Bronchial epithelial cell (primary cell): Measurements from ENCODE around the gene SENP7. TPM values are rescaled to one million over a fixed set of nuclear protein-coding genes. Genes with fewer than 3 reads are reported as not detected.

Experiments
- DNase-seq: peaks from one replicate; pipeline ENCODE4 v3.0.0-alpha.2; 2010; ENCODE audit warnings: low read depth
- FAIRE-seq: peaks from 2 replicates; lab custom pipeline; 2011; peaks lifted over from hg19 to GRCh38; lab: Jason Lieb, UNC
- H3K27me3 ChIP-seq: 2 replicates; pipeline ENCODE4 v1.5.1; 2011; ENCODE audit warnings: low read length; ENCODE audit not compliant: control insufficient read depth, insufficient read depth
- H3K36me3 ChIP-seq: 2 replicates; pipeline ENCODE4 v1.5.1; 2011; ENCODE audit warnings: low read length; ENCODE audit not compliant: control insufficient read depth, insufficient read depth
- H3K4me3 ChIP-seq: 2 replicates; pipeline ENCODE4 v1.5.1; 2011; ENCODE audit warnings: mild to moderate bottlenecking, low read depth, low read length, control low read depth
- total RNA-seq: library from RNA; depleted of rRNA; stranded (reverse); fragments of >200 nt; gene quantifications from 2 replicates; pipeline ENCODE4 v1.2.1, GENCODE V29; 2014
- TF ChIP-seq, protein P1 (sequence below): IDR thresholded peaks from 2 replicates; pipeline ENCODE4 v1.5.1; 2011; ENCODE audit warnings: mild to moderate bottlenecking, moderate library complexity, low read length, control low read depth, inconsistent platforms; ENCODE audit not compliant: insufficient read depth, severe bottlenecking

Gene SENP7
- total RNA-seq, 1 donor from 2014 or later: 5.8 TPM

DNA sequence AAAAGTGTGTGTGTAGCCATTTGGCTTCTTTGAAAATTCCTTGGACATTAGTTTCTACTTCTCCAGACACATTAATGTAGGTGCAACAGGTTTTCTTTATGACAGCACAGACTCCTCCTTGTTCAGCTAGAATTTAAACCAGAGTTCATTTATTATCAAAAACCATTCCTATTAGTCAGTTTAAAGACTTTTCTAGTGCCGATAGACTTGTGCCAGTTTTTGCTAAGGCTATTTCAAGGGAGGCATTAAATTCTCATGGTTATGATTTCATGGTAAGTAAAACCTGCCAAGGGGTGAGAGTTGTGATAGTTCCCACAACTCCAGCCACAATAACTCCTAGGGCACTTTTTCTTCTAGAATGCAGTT, 20.6 kb upstream of the SENP7 start:
- H3K27me3 ChIP-seq: no peaks in the 10 kb centered on the region
- H3K4me3 ChIP-seq: no peak overlapping the region
- H3K36me3 ChIP-seq: no peaks in the 10 kb centered on the region
- FAIRE-seq (no peak), DNase-seq (no peak)
- TF ChIP-seq, protein P1, sequence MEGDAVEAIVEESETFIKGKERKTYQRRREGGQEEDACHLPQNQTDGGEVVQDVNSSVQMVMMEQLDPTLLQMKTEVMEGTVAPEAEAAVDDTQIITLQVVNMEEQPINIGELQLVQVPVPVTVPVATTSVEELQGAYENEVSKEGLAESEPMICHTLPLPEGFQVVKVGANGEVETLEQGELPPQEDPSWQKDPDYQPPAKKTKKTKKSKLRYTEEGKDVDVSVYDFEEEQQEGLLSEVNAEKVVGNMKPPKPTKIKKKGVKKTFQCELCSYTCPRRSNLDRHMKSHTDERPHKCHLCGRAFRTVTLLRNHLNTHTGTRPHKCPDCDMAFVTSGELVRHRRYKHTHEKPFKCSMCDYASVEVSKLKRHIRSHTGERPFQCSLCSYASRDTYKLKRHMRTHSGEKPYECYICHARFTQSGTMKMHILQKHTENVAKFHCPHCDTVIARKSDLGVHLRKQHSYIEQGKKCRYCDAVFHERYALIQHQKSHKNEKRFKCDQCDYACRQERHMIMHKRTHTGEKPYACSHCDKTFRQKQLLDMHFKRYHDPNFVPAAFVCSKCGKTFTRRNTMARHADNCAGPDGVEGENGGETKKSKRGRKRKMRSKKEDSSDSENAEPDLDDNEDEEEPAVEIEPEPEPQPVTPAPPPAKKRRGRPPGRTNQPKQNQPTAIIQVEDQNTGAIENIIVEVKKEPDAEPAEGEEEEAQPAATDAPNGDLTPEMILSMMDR: no peak

DNA sequence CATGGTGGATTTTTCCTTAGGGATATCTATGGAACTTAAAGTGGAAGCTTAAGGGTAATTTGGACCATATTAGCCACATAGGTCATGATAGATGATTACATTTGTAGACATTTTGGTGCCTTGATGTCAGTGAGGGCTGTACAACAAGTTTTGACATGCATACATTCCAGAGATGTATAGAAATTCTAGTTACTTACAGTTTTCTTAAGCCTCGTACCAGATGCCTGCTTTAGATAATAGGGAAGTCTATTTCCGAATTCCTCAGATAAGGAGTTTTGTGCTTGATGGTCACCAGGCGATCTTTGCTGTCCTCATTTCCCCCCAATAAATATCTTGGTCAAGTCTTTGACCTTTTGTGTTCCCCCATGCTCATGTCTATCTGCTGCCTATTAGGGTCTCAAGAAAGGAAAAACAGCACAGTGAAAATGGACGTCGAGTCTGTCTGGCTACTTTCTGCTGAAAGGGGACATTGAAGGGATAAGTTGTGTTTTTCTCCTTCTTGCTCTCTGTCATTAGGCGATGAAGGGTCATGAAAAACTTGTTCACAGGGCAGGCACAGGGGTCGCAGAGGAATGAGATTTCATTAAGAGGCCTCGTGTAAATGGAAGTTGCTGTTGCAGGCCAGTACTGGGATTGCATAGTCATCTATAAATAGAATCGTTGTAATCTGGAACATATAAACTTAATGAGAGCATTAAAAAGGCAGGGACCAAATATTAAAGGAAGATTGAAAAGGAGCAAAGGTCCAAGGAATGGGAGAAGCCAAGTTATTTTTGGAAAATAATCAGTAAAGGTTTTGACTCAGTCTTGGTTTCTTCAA, 20.0 kb upstream of the SENP7 start:
- no peaks in the 10 kb centered on the region for H3K27me3 ChIP-seq
- TF ChIP-seq, protein P1: no peak
- DNase-seq (peak; percentile 82), FAIRE-seq (no peak)
- no peaks in the 10 kb centered on the region for H3K36me3 ChIP-seq
- H3K4me3 ChIP-seq: no peak overlapping the region

DNA sequence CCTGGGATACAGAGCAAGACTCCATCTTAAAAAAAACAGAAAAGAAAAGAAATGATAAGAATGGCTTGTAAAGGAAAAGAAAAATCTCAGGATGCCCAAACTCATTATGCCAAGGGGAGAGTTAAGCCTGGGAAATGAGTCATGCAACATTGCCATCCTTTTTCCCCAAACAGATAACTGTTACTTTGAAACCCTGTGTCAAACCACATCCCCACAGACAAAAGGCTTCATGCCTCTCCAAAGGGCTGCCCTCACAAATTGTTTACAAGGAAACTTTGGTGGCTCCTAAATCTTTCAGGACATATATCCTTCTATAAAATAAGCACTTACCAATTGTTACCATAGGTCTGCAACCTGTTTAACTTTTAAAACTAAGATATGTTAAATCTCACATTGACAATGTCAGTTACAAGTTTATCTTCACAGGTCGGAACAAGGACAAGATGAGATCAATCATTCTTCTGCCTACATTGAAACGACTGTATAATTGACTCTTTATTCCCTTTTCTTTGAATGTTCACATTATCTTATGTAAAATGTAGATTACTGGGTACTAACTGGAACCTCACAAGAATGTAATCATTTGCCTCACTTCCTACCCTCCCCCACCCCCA, 18.6 kb upstream of the SENP7 start:
- Histone ChIP-seq H3K27me3 (no peaks in the 10 kb centered on the region), H3K36me3 (no peaks in the 10 kb centered on the region), H3K4me3 (no peak overlapping the region)
- TF ChIP-seq, protein P1: no peak
- no peak for DNase-seq
- no peak for FAIRE-seq

DNA sequence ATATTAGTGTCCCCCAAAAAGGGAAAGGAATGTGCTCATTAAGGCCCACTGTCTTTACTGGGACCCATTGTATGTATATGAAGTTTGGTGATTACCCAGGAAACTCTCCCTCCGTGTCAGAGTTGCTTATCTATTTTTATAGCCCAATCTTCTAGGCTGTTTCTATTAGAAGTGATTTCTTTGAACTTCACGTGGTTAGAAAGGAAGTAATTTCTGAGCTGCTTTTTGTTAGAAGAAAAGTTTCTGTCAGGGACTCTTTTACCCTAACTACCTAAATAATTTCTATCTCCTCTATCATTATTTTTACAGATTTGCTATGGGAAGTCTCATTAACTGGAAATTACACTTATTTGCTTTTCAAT, 17.7 kb upstream of the SENP7 start:
- TF ChIP-seq, protein P1: no peak
- FAIRE-seq (no peak), DNase-seq (no peak)
- H3K36me3 ChIP-seq: no peaks in the 10 kb centered on the region
- no peak overlapping the region for H3K4me3 ChIP-seq
- no peaks in the 10 kb centered on the region for H3K27me3 ChIP-seq

DNA sequence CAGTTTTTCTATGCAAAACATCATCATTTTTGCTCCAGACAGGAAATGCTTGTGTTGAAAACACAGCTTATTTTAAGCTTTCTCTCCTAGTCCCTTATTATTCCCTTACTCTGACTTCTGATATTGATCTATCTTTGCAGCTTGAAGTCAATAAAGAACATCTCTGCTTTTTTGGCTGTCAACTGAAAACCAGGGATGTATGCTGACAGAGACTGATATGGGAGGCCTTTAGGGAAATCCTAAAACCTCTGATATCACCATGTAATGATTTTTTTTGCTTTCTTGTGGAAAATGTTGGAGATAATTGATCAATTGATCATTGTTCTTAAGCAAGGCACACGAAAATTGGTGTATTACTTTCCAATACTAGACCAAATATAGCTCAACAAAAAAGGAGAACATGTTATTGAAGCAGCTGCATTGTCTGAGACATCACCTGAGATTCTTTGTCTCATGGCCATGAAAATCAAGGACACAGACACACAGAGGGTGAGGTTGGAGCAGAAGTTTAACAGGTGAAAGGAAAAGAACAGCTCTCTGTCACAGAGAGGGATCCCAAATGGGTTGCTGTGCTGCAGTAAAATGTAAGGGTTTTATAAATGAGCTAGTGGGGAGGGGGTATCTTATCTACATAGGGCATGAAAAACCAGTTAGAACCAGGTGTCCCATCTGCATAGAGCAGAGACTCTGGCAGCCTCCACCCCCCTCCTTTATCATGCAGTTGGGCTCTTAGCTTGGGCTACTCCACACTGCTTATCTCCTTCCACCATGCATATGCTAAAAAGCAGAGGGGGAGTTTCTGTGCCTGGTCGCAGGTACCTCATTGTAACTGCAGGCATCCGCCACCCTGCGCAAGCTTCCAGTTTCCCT, 17.0 kb upstream of the SENP7 start:
- TF ChIP-seq, protein P1: no peak
- FAIRE-seq (peak; percentile 28), DNase-seq (no peak)
- Histone ChIP-seq H3K27me3 (no peaks in the 10 kb centered on the region), H3K36me3 (no peaks in the 10 kb centered on the region), H3K4me3 (no peak overlapping the region)
